Measurements from ENCODE around the gene PRPF40A. TPM values are rescaled to one million over a fixed set of nuclear protein-coding genes. Genes with fewer than 3 reads are reported as not detected.

The PRPF40A gene
- total RNA-seq, 2 donors from 2014 or later, result 190 to 222 TPM

GRCh38 chr2:152646264-152646663 lies 71.0 kb downstream of the PRPF40A start:
- no peaks in the 10 kb centered on the region for H3K9me3 Mint-ChIP-seq
- Histone ChIP-seq H3K4me1 (ENCODE audit: control insufficient read depth, insufficient read depth, low read length) (no peaks in the 10 kb centered on the region), H3K36me3 (ENCODE audit: control insufficient read depth, insufficient read depth, low read length) (peaks cover 88% of the 10 kb centered on the region), H3K27ac (ENCODE audit: low read depth, low read length) (no peak overlapping the region), H3K9ac (ENCODE audit: extremely low read depth, low read length, poor library complexity, severe bottlenecking) (no peak overlapping the region), H3K9me3 (ENCODE audit: control insufficient read depth, low read length) (no peaks in the 10 kb centered on the region), H3K27me3 (ENCODE audit: control insufficient read depth, insufficient read depth, low read length, poor library complexity, severe bottlenecking) (no peaks in the 10 kb centered on the region), H3K4me3 (ENCODE audit: low read length) (no peak overlapping the region)
- TF ChIP-seq CTCF (conservative IDR thresholded peaks at IDR 0.05), result no peak
- DNase-seq, result no peak
- peaks cover 7% of the 10 kb centered on the region for H3K4me1 Mint-ChIP-seq
- no peak overlapping the region for H3K4me3 Mint-ChIP-seq
- H3K36me3 Mint-ChIP-seq (ENCODE audit: low read depth), result peaks cover 46% of the 10 kb centered on the region
- 95% methylated on average over 3 of the region's 4 CpGs; no CpG with 5 or more reads in 1 of the 2 experiments for whole genome bisulfite sequencing, 2 experiments (ENCODE audit: insufficient coverage in 1 of 2, insufficient read length in 1 of 2)
- H3K27ac Mint-ChIP-seq, result no peak overlapping the region
- H3K27me3 Mint-ChIP-seq (ENCODE audit: insufficient read depth), result no peaks in the 10 kb centered on the region

DNA sequence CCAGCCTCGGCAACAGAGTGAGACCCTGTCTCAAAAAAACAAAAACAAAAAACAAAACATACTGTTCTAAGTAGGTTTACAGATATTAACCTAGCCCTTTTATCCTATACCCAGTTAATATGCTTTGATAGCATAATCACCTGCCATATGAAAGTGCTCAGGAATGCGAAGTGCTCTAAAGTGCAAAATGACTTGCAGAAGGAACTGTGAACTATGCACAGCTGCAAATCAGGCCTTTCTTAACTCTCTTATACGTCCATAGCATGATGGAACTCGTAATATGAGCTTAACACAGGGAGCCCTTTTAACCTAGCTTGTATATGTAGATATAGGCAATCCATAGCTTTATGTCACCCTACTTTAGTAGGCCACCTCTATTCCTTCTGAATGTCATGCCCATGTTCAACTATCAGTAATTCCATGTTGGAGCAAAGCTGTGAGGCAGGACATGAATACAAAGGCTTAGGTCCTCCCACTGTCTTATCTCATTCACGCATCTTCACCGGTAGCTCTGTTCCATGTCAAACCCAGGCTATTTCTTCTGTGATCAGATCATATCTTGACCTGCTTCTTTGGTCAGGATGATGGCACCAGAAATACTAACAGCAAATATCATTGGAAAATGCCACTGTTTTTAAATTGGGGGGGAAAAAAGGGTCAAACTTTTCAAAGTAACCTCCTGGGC lies 72.9 kb downstream of the PRPF40A start:
- H3K27ac Mint-ChIP-seq, result no peak overlapping the region
- H3K36me3 ChIP-seq (ENCODE audit: control insufficient read depth, insufficient read depth, low read length), result peaks cover 94% of the 10 kb centered on the region
- H3K9me3 Mint-ChIP-seq, result no peaks in the 10 kb centered on the region
- H3K27me3 Mint-ChIP-seq (ENCODE audit: insufficient read depth), result no peaks in the 10 kb centered on the region
- TF ChIP-seq CTCF (conservative IDR thresholded peaks at IDR 0.05), result no peak
- H3K36me3 Mint-ChIP-seq (ENCODE audit: low read depth), result peaks cover 66% of the 10 kb centered on the region
- no peaks in the 10 kb centered on the region for H3K27me3 ChIP-seq (ENCODE audit: control insufficient read depth, insufficient read depth, low read length, poor library complexity, severe bottlenecking)
- no peak for DNase-seq
- H3K9ac ChIP-seq (ENCODE audit: extremely low read depth, low read length, poor library complexity, severe bottlenecking), result no peak overlapping the region
- H3K4me3 ChIP-seq (ENCODE audit: low read length), result no peak overlapping the region
- H3K27ac ChIP-seq (ENCODE audit: low read depth, low read length), result no peak overlapping the region
- WGBS, 2 experiments (ENCODE audit: insufficient coverage in 1 of 2, insufficient read length in 1 of 2), result 93 to 95% methylated on average over 2 to 6 of the region's 6 CpGs
- H3K4me1 ChIP-seq (ENCODE audit: control insufficient read depth, insufficient read depth, low read length), result no peaks in the 10 kb centered on the region
- H3K9me3 ChIP-seq (ENCODE audit: control insufficient read depth, low read length), result no peaks in the 10 kb centered on the region
- no peak overlapping the region for H3K4me3 Mint-ChIP-seq
- H3K4me1 Mint-ChIP-seq, result peaks cover 7% of the 10 kb centered on the region

DNA sequence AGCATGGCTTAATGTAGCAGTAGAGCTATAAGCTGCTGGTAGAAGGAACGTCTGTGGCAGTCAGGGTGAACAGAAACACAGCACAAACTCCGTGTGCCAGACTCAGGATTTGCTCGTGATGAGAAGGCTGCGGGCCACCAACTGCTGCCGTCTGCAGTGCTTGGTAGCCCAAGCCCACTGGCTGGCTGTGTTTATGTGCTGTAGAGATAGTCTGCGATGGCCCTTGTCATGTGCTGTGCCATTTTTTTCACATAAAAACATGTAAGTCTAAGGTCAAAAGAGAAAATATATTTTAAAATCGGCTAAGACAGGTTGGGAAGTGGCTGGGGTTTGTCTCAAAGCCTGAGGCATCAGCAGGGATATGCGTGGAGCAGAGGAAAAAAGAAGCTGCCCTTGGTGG lies 78.7 kb downstream of the PRPF40A start:
- Histone ChIP-seq H3K9me3 (ENCODE audit: control insufficient read depth, low read length) (no peaks in the 10 kb centered on the region), H3K36me3 (ENCODE audit: control insufficient read depth, insufficient read depth, low read length) (peaks cover 73% of the 10 kb centered on the region), H3K27me3 (ENCODE audit: control insufficient read depth, insufficient read depth, low read length, poor library complexity, severe bottlenecking) (no peaks in the 10 kb centered on the region), H3K4me1 (ENCODE audit: control insufficient read depth, insufficient read depth, low read length) (no peaks in the 10 kb centered on the region), H3K9ac (ENCODE audit: extremely low read depth, low read length, poor library complexity, severe bottlenecking) (no peak overlapping the region), H3K4me3 (ENCODE audit: low read length) (no peak overlapping the region), H3K27ac (ENCODE audit: low read depth, low read length) (no peak overlapping the region)
- WGBS, 2 experiments (ENCODE audit: insufficient coverage in 1 of 2, insufficient read length in 1 of 2), result 76 to 80% methylated on average over 5 to 8 of the region's 8 CpGs
- Mint-ChIP-seq H3K4me1 (no peaks in the 10 kb centered on the region), H3K36me3 (ENCODE audit: low read depth) (peaks cover 72% of the 10 kb centered on the region), H3K27ac (no peak overlapping the region), H3K9me3 (no peaks in the 10 kb centered on the region), H3K27me3 (ENCODE audit: insufficient read depth) (no peaks in the 10 kb centered on the region), H3K4me3 (no peak overlapping the region)
- no peak for DNase-seq
- no peak for TF ChIP-seq CTCF (conservative IDR thresholded peaks at IDR 0.05)

Measured in endodermal cell (in vitro differentiated cells).